Measurements from ENCODE around the gene AADACL3. TPM values are rescaled to one million over a fixed set of nuclear protein-coding genes. Genes with fewer than 3 reads are reported as not detected.

Gene AADACL3
- total RNA-seq, 1 experiment from 2014 or later = not detected

GRCh38 chr1:12709091-12709491 lies 6.8 kb upstream of the AADACL3 start:
- no peaks in the 10 kb centered on the region for H3K9me2 ChIP-seq (replicated peaks; ENCODE audit: low read length)
- TF ChIP-seq EZH2 (IDR thresholded peaks at IDR 0.05; ENCODE audit: low read length, unreplicated experiment) (no peak), EZH2phosphoT487 (IDR thresholded peaks at IDR 0.05; ENCODE audit: borderline replicate concordance, low read length) (no peak), CTCF (conservative IDR thresholded peaks at IDR 0.05; ENCODE audit: low read depth, low read length) (no peak)
- DNase-seq (no peak), ATAC-seq (no peak)
- H3K36me3 ChIP-seq (ENCODE audit: low read depth, low read length) = no peaks in the 10 kb centered on the region
- no peaks in the 10 kb centered on the region for H3K9me3 ChIP-seq (ENCODE audit: low read length)
- ChIA-PET CTCF (no interaction called here), POLR2A (ENCODE audit: unreplicated experiment) (no interaction called here)
- H4K20me1 ChIP-seq (ENCODE audit: low read length) = no peaks in the 10 kb centered on the region
- H3K27ac ChIP-seq (ENCODE audit: low read length) = no peak overlapping the region
- peaks cover 9% of the 10 kb centered on the region for H3K27me3 ChIP-seq (ENCODE audit: low read length)
- H3F3A ChIP-seq (ENCODE audit: low read length, unreplicated experiment) = no peaks in the 10 kb centered on the region
- no TSS peak for BruUV-seq (replicated peaks)
- no peak overlapping the region for H3K4me2 ChIP-seq (ENCODE audit: low read length)
- no peak overlapping the region for H2AFZ ChIP-seq (ENCODE audit: low read length)
- no peaks in the 10 kb centered on the region for H3K79me2 ChIP-seq (ENCODE audit: low read length)
- H3K4me1 ChIP-seq (ENCODE audit: insufficient read depth, low read length) = no peaks in the 10 kb centered on the region
- H3K4me3 ChIP-seq (ENCODE audit: low read length) = no peak overlapping the region
- H3K9ac ChIP-seq (ENCODE audit: low read length) = no peak overlapping the region
- intact Hi-C loops (cut with micrococcal nuclease) = no loop called here

GRCh38 chr1:12709696-12710095 lies 6.2 kb upstream of the AADACL3 start:
- Histone ChIP-seq H3K4me3 (ENCODE audit: low read length) (no peak overlapping the region), H3K79me2 (ENCODE audit: low read length) (no peaks in the 10 kb centered on the region), H3K9me2 (replicated peaks; ENCODE audit: low read length) (no peaks in the 10 kb centered on the region), H3K9ac (ENCODE audit: low read length) (no peak overlapping the region), H3K9me3 (ENCODE audit: low read length) (no peaks in the 10 kb centered on the region), H3K4me1 (ENCODE audit: insufficient read depth, low read length) (no peaks in the 10 kb centered on the region), H3K36me3 (ENCODE audit: low read depth, low read length) (no peaks in the 10 kb centered on the region), H3K27ac (ENCODE audit: low read length) (no peak overlapping the region), H3F3A (ENCODE audit: low read length, unreplicated experiment) (no peaks in the 10 kb centered on the region), H4K20me1 (ENCODE audit: low read length) (no peaks in the 10 kb centered on the region), H2AFZ (ENCODE audit: low read length) (no peak overlapping the region), H3K27me3 (ENCODE audit: low read length) (peaks cover 10% of the 10 kb centered on the region), H3K4me2 (ENCODE audit: low read length) (no peak overlapping the region)
- TF ChIP-seq EZH2phosphoT487 (IDR thresholded peaks at IDR 0.05; ENCODE audit: borderline replicate concordance, low read length) = no peak
- no peak for TF ChIP-seq CTCF (conservative IDR thresholded peaks at IDR 0.05; ENCODE audit: low read depth, low read length)
- TF ChIP-seq EZH2 (IDR thresholded peaks at IDR 0.05; ENCODE audit: low read length, unreplicated experiment) = no peak
- ATAC-seq = no peak
- POLR2A ChIA-PET (ENCODE audit: unreplicated experiment) = no interaction called here
- intact Hi-C loops (cut with micrococcal nuclease) = no loop called here
- no TSS peak for BruUV-seq (replicated peaks)
- no peak for DNase-seq
- CTCF ChIA-PET = no interaction called here

- ATAC-seq = no peak
- CTCF ChIA-PET = no interaction called here
- no TSS peak for BruUV-seq (replicated peaks)
These were observed 4.4 kb upstream of the AADACL3 start for GRCh38 chr1:12711536-12711935.

More at GRCh38 chr1:12711536-12711935, 4.4 kb upstream of the AADACL3 start:
- intact Hi-C loops (cut with micrococcal nuclease) = no loop called here
- H3K4me2 ChIP-seq (ENCODE audit: low read length) = no peak overlapping the region
- POLR2A ChIA-PET (ENCODE audit: unreplicated experiment) = no interaction called here
- H3K4me1 ChIP-seq (ENCODE audit: insufficient read depth, low read length) = no peaks in the 10 kb centered on the region
- no peaks in the 10 kb centered on the region for H3F3A ChIP-seq (ENCODE audit: low read length, unreplicated experiment)
- H2AFZ ChIP-seq (ENCODE audit: low read length) = no peak overlapping the region
- H3K27me3 ChIP-seq (ENCODE audit: low read length) = peaks cover 12% of the 10 kb centered on the region
- H4K20me1 ChIP-seq (ENCODE audit: low read length) = no peaks in the 10 kb centered on the region
- H3K27ac ChIP-seq (ENCODE audit: low read length) = no peak overlapping the region
- no peaks in the 10 kb centered on the region for H3K9me3 ChIP-seq (ENCODE audit: low read length)
- H3K9ac ChIP-seq (ENCODE audit: low read length) = no peak overlapping the region
- no peaks in the 10 kb centered on the region for H3K36me3 ChIP-seq (ENCODE audit: low read depth, low read length)
- DNase-seq = no peak
- no peak overlapping the region for H3K4me3 ChIP-seq (ENCODE audit: low read length)
- no peak for TF ChIP-seq CTCF (conservative IDR thresholded peaks at IDR 0.05; ENCODE audit: low read depth, low read length)
- no peak for TF ChIP-seq EZH2 (IDR thresholded peaks at IDR 0.05; ENCODE audit: low read length, unreplicated experiment)
- no peak for TF ChIP-seq EZH2phosphoT487 (IDR thresholded peaks at IDR 0.05; ENCODE audit: borderline replicate concordance, low read length)
- no peaks in the 10 kb centered on the region for H3K9me2 ChIP-seq (replicated peaks; ENCODE audit: low read length)
- H3K79me2 ChIP-seq (ENCODE audit: low read length) = no peaks in the 10 kb centered on the region
